GM12801 (cell line): ENCODE results near the gene FXYD6.

Experiments
- TF ChIP-seq, protein P1 (sequence below): IDR thresholded peaks from one replicate; pipeline ENCODE4 v1.5.1; 2011; ENCODE audit warnings: control low read depth; ENCODE audit not compliant: insufficient read length; ENCODE audit errors: extremely low read depth

The FXYD6 gene

DNA sequence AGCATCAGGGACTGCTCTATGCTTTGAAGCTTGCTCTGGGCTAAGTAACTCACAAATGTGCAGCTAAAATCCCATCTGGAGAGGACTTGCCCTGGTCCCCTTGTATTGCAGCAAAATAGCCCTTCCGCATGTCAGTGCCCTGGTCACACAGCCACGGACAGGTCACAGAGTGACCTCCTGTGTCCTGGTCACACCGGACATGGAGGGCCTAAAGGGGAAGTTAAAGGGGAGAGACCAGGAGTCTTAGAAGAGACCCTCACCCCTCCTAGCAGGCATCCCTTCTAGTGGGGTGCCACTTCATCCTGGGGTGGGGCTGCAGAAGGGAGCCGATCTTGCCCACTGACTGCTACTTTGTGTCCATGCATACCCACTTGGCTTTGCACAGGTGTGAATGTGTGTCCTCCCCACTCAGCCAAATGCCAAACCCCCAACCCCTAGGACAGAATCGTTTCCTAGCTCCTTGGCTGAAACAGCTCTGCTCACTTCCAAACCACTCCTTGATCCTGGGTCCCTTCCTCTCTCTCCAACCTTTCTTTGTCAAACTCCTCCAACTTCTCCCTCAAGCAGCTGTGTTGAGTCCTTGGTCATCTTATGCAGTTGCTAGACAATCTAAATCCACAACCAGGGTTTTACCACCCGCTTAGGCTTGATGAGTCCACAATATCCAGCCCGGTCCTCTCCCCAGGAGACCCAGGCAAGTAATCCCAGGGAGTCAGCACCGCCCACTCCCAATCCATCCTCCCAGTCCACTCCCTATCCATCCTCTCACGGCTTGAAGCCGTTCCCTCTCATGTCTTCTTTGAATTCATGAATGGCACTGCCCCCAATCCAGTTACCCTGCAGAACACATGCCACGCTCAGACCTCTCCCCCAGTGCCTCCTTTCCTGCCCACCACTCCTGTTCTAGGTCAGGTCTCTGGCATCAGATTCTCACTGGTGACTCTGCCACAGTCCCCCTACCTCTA is 3.3 kb upstream of the FXYD6 start:
- TF ChIP-seq, protein P1, sequence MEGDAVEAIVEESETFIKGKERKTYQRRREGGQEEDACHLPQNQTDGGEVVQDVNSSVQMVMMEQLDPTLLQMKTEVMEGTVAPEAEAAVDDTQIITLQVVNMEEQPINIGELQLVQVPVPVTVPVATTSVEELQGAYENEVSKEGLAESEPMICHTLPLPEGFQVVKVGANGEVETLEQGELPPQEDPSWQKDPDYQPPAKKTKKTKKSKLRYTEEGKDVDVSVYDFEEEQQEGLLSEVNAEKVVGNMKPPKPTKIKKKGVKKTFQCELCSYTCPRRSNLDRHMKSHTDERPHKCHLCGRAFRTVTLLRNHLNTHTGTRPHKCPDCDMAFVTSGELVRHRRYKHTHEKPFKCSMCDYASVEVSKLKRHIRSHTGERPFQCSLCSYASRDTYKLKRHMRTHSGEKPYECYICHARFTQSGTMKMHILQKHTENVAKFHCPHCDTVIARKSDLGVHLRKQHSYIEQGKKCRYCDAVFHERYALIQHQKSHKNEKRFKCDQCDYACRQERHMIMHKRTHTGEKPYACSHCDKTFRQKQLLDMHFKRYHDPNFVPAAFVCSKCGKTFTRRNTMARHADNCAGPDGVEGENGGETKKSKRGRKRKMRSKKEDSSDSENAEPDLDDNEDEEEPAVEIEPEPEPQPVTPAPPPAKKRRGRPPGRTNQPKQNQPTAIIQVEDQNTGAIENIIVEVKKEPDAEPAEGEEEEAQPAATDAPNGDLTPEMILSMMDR = no peak

DNA sequence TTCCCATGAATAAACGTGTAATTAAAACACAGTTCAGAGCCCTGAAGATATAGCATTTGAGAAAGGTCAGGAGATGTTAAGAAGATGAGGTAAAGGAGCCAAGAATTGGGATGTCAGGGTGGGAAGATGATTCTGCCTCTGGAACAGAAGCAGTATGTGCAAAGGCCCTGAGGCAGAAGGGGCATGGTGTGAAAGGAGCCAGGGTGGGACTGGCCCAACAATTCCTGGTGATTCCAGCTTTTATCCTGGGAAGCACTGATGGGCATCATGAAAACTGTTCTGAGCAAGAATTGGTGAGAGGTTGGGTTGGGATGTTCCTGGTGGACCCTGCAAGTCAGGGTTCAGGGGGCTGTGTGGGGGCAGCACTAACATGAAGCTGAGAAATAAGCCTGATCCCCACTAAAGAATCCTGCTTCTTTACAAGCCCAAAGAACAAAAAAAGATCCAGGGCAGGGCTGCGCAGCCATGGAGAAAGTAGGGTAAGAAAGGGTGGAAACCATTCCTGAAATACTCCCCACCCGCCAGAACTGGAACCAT is 2.5 kb upstream of the FXYD6 start:
- TF ChIP-seq, protein P1 = no peak

DNA sequence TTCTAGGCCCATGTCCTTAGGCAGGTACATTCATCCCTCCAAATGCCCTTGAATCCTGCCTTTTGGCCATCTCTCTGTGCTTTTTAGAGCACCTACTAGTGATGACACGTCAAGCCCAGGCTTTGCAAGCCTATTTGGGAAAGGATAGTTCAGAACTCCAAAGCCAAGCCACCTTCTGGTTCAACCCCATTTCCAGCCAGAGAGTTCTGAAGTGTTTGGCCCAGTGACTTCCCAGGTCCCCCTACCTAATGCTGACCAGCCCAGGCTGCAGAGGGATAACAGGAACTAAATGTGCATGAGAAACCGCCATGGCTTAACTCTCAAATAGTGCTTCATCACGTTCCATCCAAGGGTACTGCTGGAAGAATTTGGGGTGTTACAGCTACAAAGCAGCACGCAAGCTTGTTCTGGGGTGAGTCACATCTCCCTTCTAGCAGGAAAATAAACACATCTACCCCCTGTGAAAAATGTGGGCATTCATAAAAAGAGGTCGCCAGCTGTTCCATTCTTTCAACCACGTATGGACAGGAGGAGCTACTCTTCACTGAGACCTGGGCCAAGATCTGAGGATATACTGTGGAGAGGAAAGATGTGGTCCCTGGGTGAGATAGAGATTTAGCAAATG is 2.0 kb upstream of the FXYD6 start:
- TF ChIP-seq, protein P1 = no peak

DNA sequence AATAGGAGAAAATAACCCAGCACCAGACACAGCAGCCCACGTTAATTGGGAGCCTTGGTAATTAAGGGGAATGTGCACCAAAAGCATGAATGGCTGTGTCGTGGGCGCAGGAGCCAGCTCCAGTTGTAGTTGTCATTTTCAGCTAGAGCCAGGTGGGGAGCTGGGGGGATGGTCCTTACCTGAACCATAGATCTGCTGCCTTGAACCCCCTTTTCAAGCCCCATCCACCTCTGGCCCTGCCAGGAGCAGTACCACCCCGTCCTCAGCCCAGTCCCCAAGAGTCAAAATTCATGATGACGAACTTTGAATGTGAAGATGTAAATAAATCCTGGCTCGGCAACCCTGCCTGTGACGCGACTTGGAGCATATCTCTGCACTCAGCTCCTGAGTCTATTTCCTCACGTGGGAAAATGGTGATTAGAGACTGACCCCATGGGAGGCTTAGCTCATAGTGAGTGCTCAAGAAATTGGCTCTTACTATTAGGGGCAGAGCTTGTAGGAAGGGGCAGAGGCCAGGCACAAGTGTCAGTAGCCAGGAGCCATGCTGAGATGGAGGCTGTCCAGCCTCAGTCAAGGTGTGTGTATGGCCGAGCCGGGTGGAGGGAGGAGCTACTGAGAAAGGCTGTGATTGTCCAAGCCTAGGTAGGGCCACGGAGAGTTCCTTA is 794 bp upstream of the FXYD6 start:
- TF ChIP-seq, protein P1 = no peak

DNA sequence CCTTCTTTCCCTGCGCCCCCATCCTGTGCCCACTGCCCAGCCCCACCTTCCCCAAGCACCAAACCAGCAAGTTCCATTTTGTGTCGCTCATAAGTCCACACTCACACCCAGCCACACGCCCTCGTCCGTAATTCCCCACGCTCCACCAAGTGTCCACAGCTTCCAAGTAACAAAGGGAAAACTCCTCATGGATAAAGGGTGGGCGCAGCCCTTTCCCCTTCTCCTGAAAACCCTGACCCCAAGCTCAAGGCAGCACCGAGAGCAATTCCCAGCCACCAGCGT is 458 bp downstream of the FXYD6 start:
- TF ChIP-seq, protein P1 = no peak

DNA sequence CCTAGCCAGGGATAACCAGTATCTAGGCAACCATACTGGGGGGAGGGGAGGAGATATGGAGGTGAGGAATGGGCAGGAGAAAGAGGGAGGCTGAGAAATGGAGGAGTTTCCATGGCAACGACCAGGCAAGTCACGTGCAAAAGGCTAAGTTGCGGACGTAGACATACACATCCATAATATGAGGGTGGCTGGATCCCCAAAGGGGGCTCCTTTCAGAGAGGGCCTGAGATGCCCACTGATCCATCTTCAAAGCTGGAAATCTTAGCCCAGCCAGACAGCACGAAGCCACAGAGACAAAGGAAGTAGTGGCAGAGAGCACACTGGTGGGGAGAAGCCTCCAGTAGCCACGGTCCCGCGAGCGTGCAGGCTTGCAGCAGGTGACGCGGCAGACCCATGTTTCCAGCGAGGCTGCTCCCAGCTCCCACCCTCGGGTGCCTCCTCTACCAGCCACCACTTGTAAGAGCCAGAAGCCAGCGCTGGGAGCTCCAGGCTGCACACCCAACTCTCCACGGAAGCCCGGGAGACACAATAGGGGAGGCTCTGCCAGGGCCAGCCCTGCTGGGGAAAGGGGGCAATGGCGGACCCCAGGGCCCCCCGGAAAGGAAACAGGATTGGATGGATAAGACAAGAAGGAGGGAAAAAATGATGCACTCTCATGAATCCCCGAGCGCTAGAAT is 938 bp downstream of the FXYD6 start:
- TF ChIP-seq, protein P1 = no peak

DNA sequence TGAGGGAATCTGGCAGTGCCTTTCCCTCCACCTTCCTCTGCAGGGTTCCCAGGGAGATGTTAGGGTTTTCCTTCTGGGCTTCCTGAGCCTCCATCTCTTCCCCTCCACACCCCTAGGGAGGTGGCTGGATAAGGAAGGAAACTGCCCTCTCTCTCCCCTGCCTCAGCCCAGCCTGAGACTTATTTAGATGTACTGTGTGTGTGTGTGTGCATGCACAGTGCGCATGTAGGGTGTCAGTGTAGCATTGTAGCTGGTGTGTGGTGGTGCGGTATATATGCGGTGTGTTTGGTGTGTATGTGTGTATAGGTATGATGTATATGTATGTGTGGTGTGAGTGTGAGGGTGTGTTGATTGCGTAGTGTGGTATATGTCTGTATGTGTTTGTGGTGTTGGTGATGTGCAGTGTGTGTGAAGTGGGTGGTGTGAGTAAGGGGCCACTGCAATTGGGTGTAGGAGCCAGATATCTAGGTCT is 1.5 kb downstream of the FXYD6 start:
- TF ChIP-seq, protein P1 = no peak
